Esophagus muscularis mucosa (tissue), 4 donors: ENCODE results near the gene STX17. TPM values are rescaled to one million over a fixed set of nuclear protein-coding genes. Genes with fewer than 3 reads are reported as not detected.

Experiments
- DNase-seq: peaks from one replicate; pipeline ENCODE4 v3.0.0-alpha.2; 2017; ENCODE audit errors: extremely low spot score
- H3K27ac ChIP-seq, 4 donors: fragments of 200-600 bp; sonication (generic); replicated peaks in 1 of 4; 1 replicate in 3 of 4; 2 replicates in 1 of 4; pipeline ENCODE4 v1.5.1; 2016 to 2019; ENCODE audit warnings: mild to moderate bottlenecking in 1 of 4
- H3K27me3 ChIP-seq, 4 donors: fragments of 200-600 bp; sonication (generic); one replicate each; pipeline versions ENCODE4 v1.5.1 to v1.6.0; 2016 to 2019
- H3K36me3 ChIP-seq, 4 donors: fragments of 200-600 bp; sonication (generic); one replicate each; pipeline ENCODE4 v1.5.1; 2016 to 2019
- H3K4me1 ChIP-seq, 4 donors: fragments of 200-600 bp; sonication (generic); one replicate each; pipeline ENCODE4 v1.5.1; 2016 to 2019
- H3K4me3 ChIP-seq, 4 donors: fragments of 200-600 bp; sonication (generic); 1 replicate in 2 of 4; 2 replicates in 2 of 4; pipeline ENCODE4 v1.5.1; 2016 to 2019; ENCODE audit warnings: mild to moderate bottlenecking in 4 of 4, moderate library complexity in 1 of 4
- H3K9me3 ChIP-seq, 4 donors: fragments of 200-600 bp; sonication (generic); 1 replicate in 3 of 4; 2 replicates in 1 of 4; pipeline ENCODE4 v1.5.1; 2016 to 2019
- EP300 ChIP-seq: sonication (generic); formaldehyde crosslinking; IDR thresholded peaks from one replicate; pipeline ENCODE4 v1.6.1; 2017; ENCODE audit warnings: antibody characterized with exemption
- POLR2A ChIP-seq: fragments of 450-650 bp; IDR thresholded peaks from one replicate; pipeline ENCODE4 v1.6.1; 2017; ENCODE audit warnings: antibody characterized with exemption, moderate library complexity, mild to moderate bottlenecking, low read depth
- POLR2AphosphoS5 ChIP-seq, 2 donors: sonication (generic); formaldehyde crosslinking; IDR thresholded peaks; one replicate each; pipeline ENCODE4 v1.6.1; 2017; ENCODE audit warnings: antibody characterized with exemption in 2 of 2
- WGBS: methylation state at CpG from one replicate; pipeline ENCODE4 v1.1.5; 2018; 5-methylcytosine and 5-hydroxymethylcytosine counted together
- intact Hi-C: fragments of 100-400 bp; cut with DNase I; formaldehyde crosslinking; loops from one replicate; pipeline ENCODE4 v1.15.1; 2023
- total RNA-seq, 4 donors: library from RNA; depleted of rRNA; stranded (reverse); fragments of >200 nt; gene quantifications; one replicate each; pipeline versions ENCODE4 v1.1.0 to v1.2.1, GENCODE V29; 2016
- TF ChIP-seq, protein P1 (sequence below), 3 experiments: fragments of 200-600 bp in 2 of 3; fragments of 450-650 bp in 1 of 3; sonication (generic) in 2 of 3; IDR thresholded peaks; one replicate each; pipeline ENCODE4 v1.5.1; 2017 to 2019; ENCODE audit warnings: antibody characterized with exemption in 3 of 3, mild to moderate bottlenecking in 2 of 3, moderate library complexity in 1 of 3

Gene STX17
- total RNA-seq, 4 donors from 2014 or later: 29.3 to 46.7 (median 38.4) TPM

DNA sequence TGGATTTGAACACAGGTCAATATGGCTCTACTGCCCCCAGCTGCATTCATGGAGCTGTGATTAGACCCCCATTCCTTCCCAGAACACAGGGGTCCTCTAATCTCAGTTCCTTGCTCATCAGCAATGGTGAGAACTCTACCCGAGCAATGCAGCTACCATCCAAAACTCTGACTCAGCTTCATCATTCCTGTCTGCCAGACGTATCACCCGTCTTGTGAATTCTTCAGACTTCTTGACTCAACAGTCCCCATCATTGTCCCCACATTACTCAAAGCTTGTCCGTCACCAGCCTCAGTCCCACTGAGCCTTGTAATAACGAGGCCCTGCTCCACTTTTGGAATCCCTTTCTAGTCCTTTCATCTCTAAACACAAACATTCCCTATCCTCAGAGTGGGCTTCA, 36.3 kb upstream of the STX17 start:
- DNase-seq: no peak
- intact Hi-C loops: no loop called here
- no peak overlapping the region for H3K27ac ChIP-seq
- WGBS: 73% methylated on average over 5 of the region's 5 CpGs
- no peak for TF ChIP-seq POLR2A
- H3K9me3 ChIP-seq: no peaks in the 10 kb centered on the region
- H3K27me3 ChIP-seq: no peaks in the 10 kb centered on the region
- H3K4me3 ChIP-seq: no peak overlapping the region
- no peaks in the 10 kb centered on the region for H3K4me1 ChIP-seq
- H3K36me3 ChIP-seq: no peaks in the 10 kb centered on the region

GRCh38 chr9:99873531-99873930, 32.9 kb upstream of the STX17 start:
- intact Hi-C loops: no loop called here
- TF ChIP-seq EP300 (no peak), POLR2A (no peak), POLR2AphosphoS5 (IDR thresholded peaks at IDR 0.05) (no peak)
- TF ChIP-seq, protein P1, sequence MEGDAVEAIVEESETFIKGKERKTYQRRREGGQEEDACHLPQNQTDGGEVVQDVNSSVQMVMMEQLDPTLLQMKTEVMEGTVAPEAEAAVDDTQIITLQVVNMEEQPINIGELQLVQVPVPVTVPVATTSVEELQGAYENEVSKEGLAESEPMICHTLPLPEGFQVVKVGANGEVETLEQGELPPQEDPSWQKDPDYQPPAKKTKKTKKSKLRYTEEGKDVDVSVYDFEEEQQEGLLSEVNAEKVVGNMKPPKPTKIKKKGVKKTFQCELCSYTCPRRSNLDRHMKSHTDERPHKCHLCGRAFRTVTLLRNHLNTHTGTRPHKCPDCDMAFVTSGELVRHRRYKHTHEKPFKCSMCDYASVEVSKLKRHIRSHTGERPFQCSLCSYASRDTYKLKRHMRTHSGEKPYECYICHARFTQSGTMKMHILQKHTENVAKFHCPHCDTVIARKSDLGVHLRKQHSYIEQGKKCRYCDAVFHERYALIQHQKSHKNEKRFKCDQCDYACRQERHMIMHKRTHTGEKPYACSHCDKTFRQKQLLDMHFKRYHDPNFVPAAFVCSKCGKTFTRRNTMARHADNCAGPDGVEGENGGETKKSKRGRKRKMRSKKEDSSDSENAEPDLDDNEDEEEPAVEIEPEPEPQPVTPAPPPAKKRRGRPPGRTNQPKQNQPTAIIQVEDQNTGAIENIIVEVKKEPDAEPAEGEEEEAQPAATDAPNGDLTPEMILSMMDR (IDR thresholded peaks at IDR 0.05): no peak

DNA sequence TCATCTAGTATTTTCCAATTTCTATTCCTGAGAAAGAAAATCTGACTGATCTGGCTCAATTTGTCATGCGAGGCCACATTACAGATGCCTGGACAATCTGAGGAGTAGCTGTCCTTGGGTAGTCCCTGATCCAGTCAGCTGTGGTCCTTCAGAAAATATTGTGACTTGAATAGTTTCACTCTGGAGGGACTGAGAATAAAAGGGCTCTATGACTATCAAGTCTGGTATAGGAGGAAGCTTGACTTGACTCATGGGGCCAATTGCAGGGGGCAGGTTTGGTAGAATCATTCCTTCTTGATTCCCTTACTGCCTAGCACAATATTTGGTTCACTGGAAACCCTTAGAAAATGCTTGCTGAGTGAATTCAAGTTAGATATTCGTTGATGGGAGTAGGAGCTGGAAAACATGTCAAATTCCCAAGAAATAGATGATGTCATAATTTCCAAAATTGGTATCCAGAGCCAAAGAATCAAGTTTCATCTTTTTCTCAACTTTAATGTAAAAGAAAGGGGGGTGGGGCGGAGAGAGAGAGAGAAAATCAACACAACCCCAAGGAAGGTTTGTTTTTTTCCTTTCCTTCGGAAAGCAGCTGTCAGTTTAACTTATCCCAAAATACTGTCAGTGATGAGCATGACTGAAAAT, 32.4 kb upstream of the STX17 start:
- Histone ChIP-seq H3K4me3 (no peak overlapping the region), H3K36me3 (no peaks in the 10 kb centered on the region), H3K27me3 (no peaks in the 10 kb centered on the region), H3K4me1 (no peaks in the 10 kb centered on the region), H3K27ac (no peak overlapping the region), H3K9me3 (no peaks in the 10 kb centered on the region)
- TF ChIP-seq, protein P1 (IDR thresholded peaks at IDR 0.05): no peak
- TF ChIP-seq POLR2A (no peak), POLR2AphosphoS5 (IDR thresholded peaks at IDR 0.05) (no peak), EP300 (no peak)
- no peak for DNase-seq
- intact Hi-C loops: no loop called here
- whole genome bisulfite sequencing: 85% methylated on average over 4 of the region's 4 CpGs

More at GRCh38 chr9:99873531-99873930, 32.9 kb upstream of the STX17 start:
- no peaks in the 10 kb centered on the region for H3K36me3 ChIP-seq
- H3K27ac ChIP-seq: no peak overlapping the region
- no peak for DNase-seq
- H3K4me3 ChIP-seq: no peak overlapping the region
- no peaks in the 10 kb centered on the region for H3K9me3 ChIP-seq
- WGBS: 87% methylated on average over 3 of the region's 3 CpGs
- H3K4me1 ChIP-seq: no peaks in the 10 kb centered on the region
- H3K27me3 ChIP-seq: no peaks in the 10 kb centered on the region

DNA sequence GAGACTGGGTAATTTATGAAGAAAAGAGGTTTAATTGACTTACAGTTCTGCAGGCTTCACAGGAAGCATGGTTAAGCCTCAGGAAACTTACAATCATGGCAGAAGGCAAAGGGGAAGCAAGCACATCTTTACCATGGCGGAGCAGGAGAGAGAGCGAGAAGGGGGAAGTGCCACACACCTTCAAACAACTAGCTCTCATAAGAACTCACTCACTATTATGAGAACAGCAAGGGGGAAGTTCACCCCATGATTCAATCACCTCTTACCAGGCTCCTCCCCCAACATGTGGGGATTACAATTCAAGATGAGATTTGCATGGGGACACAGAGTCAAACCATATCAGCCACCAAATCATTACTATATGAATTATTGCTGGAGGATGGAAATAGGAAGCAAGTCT, 30.3 kb upstream of the STX17 start:
- no peak for DNase-seq
- 81% methylated on average over 2 of the region's 2 CpGs for WGBS
- H3K36me3 ChIP-seq: no peaks in the 10 kb centered on the region
- H3K4me1 ChIP-seq: no peaks in the 10 kb centered on the region
- intact Hi-C loops: no loop called here
- H3K27me3 ChIP-seq: no peaks in the 10 kb centered on the region
- no peak for TF ChIP-seq POLR2A
- TF ChIP-seq POLR2AphosphoS5 (IDR thresholded peaks at IDR 0.05): no peak
- TF ChIP-seq EP300: no peak
- TF ChIP-seq, protein P1 (IDR thresholded peaks at IDR 0.05): no peak
- H3K4me3 ChIP-seq: no peak overlapping the region
- no peak overlapping the region for H3K27ac ChIP-seq
- H3K9me3 ChIP-seq: no peaks in the 10 kb centered on the region

- no peak overlapping the region for H3K4me3 ChIP-seq
- DNase-seq: no peak
- no peaks in the 10 kb centered on the region for H3K27me3 ChIP-seq
- H3K36me3 ChIP-seq: no peaks in the 10 kb centered on the region
- TF ChIP-seq, protein P1 (IDR thresholded peaks at IDR 0.05): no peak
- no peak for TF ChIP-seq POLR2AphosphoS5 (IDR thresholded peaks at IDR 0.05)
- TF ChIP-seq POLR2A: no peak
- no peak for TF ChIP-seq EP300
- 87% methylated on average over 2 of the region's 2 CpGs for WGBS
- H3K4me1 ChIP-seq: no peaks in the 10 kb centered on the region
- no peaks in the 10 kb centered on the region for H3K9me3 ChIP-seq
- H3K27ac ChIP-seq: no peak overlapping the region
- intact Hi-C loops: no loop called here
Measured at GRCh38 chr9:99878651-99879050, 27.8 kb upstream of the STX17 start.
